ENCODE data around the gene SYT14.
A peak's percentile ranks its signal among the peaks of the same experiment; 100 is the strongest.
"Not testable (repeated sequence)": the region's sequence is repeated elsewhere in the genome, so short reads cannot be mapped to it uniquely, and the experiment has no call there.

The SYT14 gene

GRCh38 chr1:210189426-210189825 lies 251.4 kb downstream of the SYT14 start:
- no peak for DNase-seq (ENCODE audit: low read depth, low spot score)
- no peak overlapping the region for H3K27ac ChIP-seq
- no peaks in the 10 kb centered on the region for H3K9me3 ChIP-seq (ENCODE audit: low read depth, low read length)
- TF ChIP-seq POLR2AphosphoS5 (IDR thresholded peaks at IDR 0.05; ENCODE audit: borderline replicate concordance, low read depth, low read length), result no peak
- no peak for TF ChIP-seq FOXP2 (optimal IDR thresholded peaks at IDR 0.05; ENCODE audit: control extremely low read depth, extremely low read length, insufficient read depth)
- no peak for TF ChIP-seq EZH2 (IDR thresholded peaks at IDR 0.05)
- H3K9ac ChIP-seq (ENCODE audit: insufficient read length), result no peak overlapping the region
- no peaks in the 10 kb centered on the region for H3K36me3 ChIP-seq (ENCODE audit: insufficient read depth, low read length)
- H3K4me3 ChIP-seq, result no peak overlapping the region

GRCh38 chr1:210195635-210196160 lies 257.7 kb downstream of the SYT14 start:
- H3K27ac ChIP-seq, result no peak overlapping the region
- no peak overlapping the region for H3K9ac ChIP-seq (ENCODE audit: insufficient read length)
- H3K36me3 ChIP-seq (ENCODE audit: insufficient read depth, low read length), result no peaks in the 10 kb centered on the region
- TF ChIP-seq POLR2AphosphoS5 (IDR thresholded peaks at IDR 0.05; ENCODE audit: borderline replicate concordance, low read depth, low read length) (no peak), EZH2 (IDR thresholded peaks at IDR 0.05) (no peak), FOXP2 (optimal IDR thresholded peaks at IDR 0.05; ENCODE audit: control extremely low read depth, extremely low read length, insufficient read depth) (no peak)
- no peak for DNase-seq (ENCODE audit: low read depth, low spot score)
- H3K4me3 ChIP-seq, result no peak overlapping the region
- H3K9me3 ChIP-seq (ENCODE audit: low read depth, low read length), result 0 out of 2 replicates have a peak, but pooled peaks cover 4% of the 10 kb centered on the region

GRCh38 chr1:210196266-210196665 lies 258.2 kb downstream of the SYT14 start:
- H3K9me3 ChIP-seq (ENCODE audit: low read depth, low read length); DNase-seq (ENCODE audit: low read depth, low spot score); H3K9ac ChIP-seq (ENCODE audit: insufficient read length); H3K27ac ChIP-seq; H3K36me3 ChIP-seq (ENCODE audit: insufficient read depth, low read length); H3K4me3 ChIP-seq: not testable (repeated sequence)

GRCh38 chr1:210198840-210199239 lies 260.8 kb downstream of the SYT14 start:
- Histone ChIP-seq H3K36me3 (ENCODE audit: insufficient read depth, low read length) (no peaks in the 10 kb centered on the region), H3K27ac (no peak overlapping the region), H3K9ac (ENCODE audit: insufficient read length) (no peak overlapping the region), H3K4me3 (no peak overlapping the region), H3K9me3 (ENCODE audit: low read depth, low read length) (0 out of 2 replicates have a peak, but pooled peaks cover 4% of the 10 kb centered on the region)
- no peak for DNase-seq (ENCODE audit: low read depth, low spot score)
- TF ChIP-seq POLR2AphosphoS5 (IDR thresholded peaks at IDR 0.05; ENCODE audit: borderline replicate concordance, low read depth, low read length) (no peak), EZH2 (IDR thresholded peaks at IDR 0.05) (no peak)

- H3K27ac ChIP-seq, result no peak overlapping the region
- H3K4me3 ChIP-seq, result no peak overlapping the region
- peak; percentile 62 for DNase-seq (ENCODE audit: low read depth, low spot score)
- no peaks in the 10 kb centered on the region for H3K36me3 ChIP-seq (ENCODE audit: insufficient read depth, low read length)
- no peak for TF ChIP-seq FOXP2 (optimal IDR thresholded peaks at IDR 0.05; ENCODE audit: control extremely low read depth, extremely low read length, insufficient read depth)
- TF ChIP-seq POLR2AphosphoS5 (IDR thresholded peaks at IDR 0.05; ENCODE audit: borderline replicate concordance, low read depth, low read length), result peak; percentile 50; the same call in 1 of the 2 replicates
- TF ChIP-seq EZH2 (IDR thresholded peaks at IDR 0.05), result no peak
- no peak overlapping the region for H3K9ac ChIP-seq (ENCODE audit: insufficient read length)
- H3K9me3 ChIP-seq (ENCODE audit: low read depth, low read length), result 0 out of 2 replicates have a peak, but pooled peaks cover 4% of the 10 kb centered on the region
Observed at GRCh38 chr1:210200124-210200736, 262.2 kb downstream of the SYT14 start.

GRCh38 chr1:210201681-210202080 lies 263.7 kb downstream of the SYT14 start:
- no peaks in the 10 kb centered on the region for H3K9me3 ChIP-seq (ENCODE audit: low read depth, low read length)
- H3K27ac ChIP-seq, result no peak overlapping the region
- H3K9ac ChIP-seq (ENCODE audit: insufficient read length), result no peak overlapping the region
- no peak overlapping the region for H3K4me3 ChIP-seq
- TF ChIP-seq POLR2AphosphoS5 (IDR thresholded peaks at IDR 0.05; ENCODE audit: borderline replicate concordance, low read depth, low read length) (no peak), EZH2 (IDR thresholded peaks at IDR 0.05) (no peak), FOXP2 (optimal IDR thresholded peaks at IDR 0.05; ENCODE audit: control extremely low read depth, extremely low read length, insufficient read depth) (no peak)
- peak; percentile 42 for DNase-seq (ENCODE audit: low read depth, low spot score)
- H3K36me3 ChIP-seq (ENCODE audit: insufficient read depth, low read length), result no peaks in the 10 kb centered on the region

GRCh38 chr1:210207597-210208450 lies 269.8 kb downstream of the SYT14 start:
- no peak for DNase-seq (ENCODE audit: low read depth, low spot score)
- Histone ChIP-seq H3K27ac (no peak overlapping the region), H3K4me3 (no peak overlapping the region), H3K9me3 (ENCODE audit: low read depth, low read length) (no peaks in the 10 kb centered on the region), H3K36me3 (ENCODE audit: insufficient read depth, low read length) (no peaks in the 10 kb centered on the region), H3K9ac (ENCODE audit: insufficient read length) (no peak overlapping the region)
- no peak for TF ChIP-seq EZH2 (IDR thresholded peaks at IDR 0.05)
- TF ChIP-seq POLR2AphosphoS5 (IDR thresholded peaks at IDR 0.05; ENCODE audit: borderline replicate concordance, low read depth, low read length), result no peak
- TF ChIP-seq FOXP2 (optimal IDR thresholded peaks at IDR 0.05; ENCODE audit: control extremely low read depth, extremely low read length, insufficient read depth), result no peak

GRCh38 chr1:210213335-210213734 lies 275.3 kb downstream of the SYT14 start:
- Histone ChIP-seq H3K36me3 (ENCODE audit: insufficient read depth, low read length) (no peaks in the 10 kb centered on the region), H3K27ac (no peak overlapping the region), H3K9ac (ENCODE audit: insufficient read length) (no peak overlapping the region), H3K4me3 (no peak overlapping the region), H3K9me3 (ENCODE audit: low read depth, low read length) (no peaks in the 10 kb centered on the region)
- TF ChIP-seq EZH2 (IDR thresholded peaks at IDR 0.05) (no peak), POLR2AphosphoS5 (IDR thresholded peaks at IDR 0.05; ENCODE audit: borderline replicate concordance, low read depth, low read length) (no peak), FOXP2 (optimal IDR thresholded peaks at IDR 0.05; ENCODE audit: control extremely low read depth, extremely low read length, insufficient read depth) (no peak)
- no peak for DNase-seq (ENCODE audit: low read depth, low spot score)

All from SK-N-MC (cell line).